ENCODE results near the gene NNMT. TPM values are rescaled to one million over a fixed set of nuclear protein-coding genes. Genes with fewer than 3 reads are reported as not detected.
A peak's percentile ranks its signal among the peaks of the same experiment; 100 is the strongest.

NNMT gene
- total and polyA plus RNA-seq, 8 donors: 4.8 to 139 (median 61.9) TPM

- H3K4me1 ChIP-seq: no peaks in the 10 kb centered on the region
- WGBS, 2 donors: 65 to 72% methylated on average over 13 of the region's 13 CpGs
- no peaks in the 10 kb centered on the region for H3K36me3 ChIP-seq
- FAIRE-seq (peak; percentile 23), ATAC-seq (peak; percentile 77 to 85 (median 84)), DNase-seq (peak in 3 of 6 donors; percentile 24 to 61 (median 30))
- TF ChIP-seq CTCF (IDR thresholded peaks at IDR 0.05): peak; percentile 8 to 59 (median 52)
- H3K27me3 ChIP-seq: no peaks in the 10 kb centered on the region
- intact Hi-C loops (cut with DNase I): loop anchor here in 1 of 3 donors (10.0 kb wide), 1 partner anchor 416 kb away; no protein-coding TSS in a partner anchor
- no peak overlapping the region for H3K27ac ChIP-seq
- H3K4me3 ChIP-seq: no peak overlapping the region
- H3K9me3 ChIP-seq: no peaks in the 10 kb centered on the region
These were observed 52.3 kb downstream of the NNMT start for GRCh38 chr11:114348200-114349191.

DNA sequence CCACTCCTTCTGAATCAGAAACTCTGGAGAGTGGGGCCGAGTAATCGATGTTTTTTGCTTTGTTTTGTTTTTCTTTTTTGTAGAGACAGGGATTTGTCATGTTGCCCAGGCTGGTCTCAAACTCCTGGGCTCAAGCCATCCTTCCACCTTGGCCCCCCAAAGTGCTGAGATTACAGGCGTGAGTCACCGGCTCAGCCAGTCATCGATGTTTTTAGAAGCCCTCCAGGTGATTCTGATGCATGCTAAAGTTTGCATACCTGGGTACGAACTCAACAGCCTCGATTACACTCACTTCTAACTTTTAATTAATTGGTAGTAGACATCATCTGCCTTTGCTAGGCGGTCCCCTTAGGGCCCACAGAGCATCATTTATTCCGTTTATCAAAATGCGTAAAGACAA is 53.8 kb downstream of the NNMT start:
- H3K27me3 ChIP-seq: no peaks in the 10 kb centered on the region
- 67 to 79% methylated on average over 10 of the region's 10 CpGs for WGBS, 2 donors
- no peak for TF ChIP-seq CTCF (IDR thresholded peaks at IDR 0.05)
- ATAC-seq (no peak), FAIRE-seq (no peak), DNase-seq (no peak)
- H3K4me3 ChIP-seq: no peak overlapping the region
- intact Hi-C loops (cut with DNase I): no loop called here
- H3K36me3 ChIP-seq: no peaks in the 10 kb centered on the region
- no peak overlapping the region for H3K27ac ChIP-seq
- no peaks in the 10 kb centered on the region for H3K9me3 ChIP-seq
- H3K4me1 ChIP-seq: no peaks in the 10 kb centered on the region

- H3K4me3 ChIP-seq: no peak overlapping the region
- H3K27ac ChIP-seq: no peak overlapping the region
- no peaks in the 10 kb centered on the region for H3K27me3 ChIP-seq
- H3K4me1 ChIP-seq: no peaks in the 10 kb centered on the region
- 64 to 69% methylated on average over 3 of the region's 3 CpGs for WGBS, 2 donors
- no peaks in the 10 kb centered on the region for H3K9me3 ChIP-seq
- H3K36me3 ChIP-seq: no peaks in the 10 kb centered on the region
- DNase-seq (no peak), ATAC-seq (no peak), FAIRE-seq (no peak)
- intact Hi-C loops (cut with DNase I): no loop called here
- no peak for TF ChIP-seq CTCF (IDR thresholded peaks at IDR 0.05)
These were observed 57.2 kb downstream of the NNMT start for GRCh38 chr11:114353443-114353842.

- Histone ChIP-seq H3K4me3 (no peak overlapping the region), H3K36me3 (no peaks in the 10 kb centered on the region), H3K27ac (no peak overlapping the region), H3K4me1 (no peaks in the 10 kb centered on the region), H3K27me3 (no peaks in the 10 kb centered on the region), H3K9me3 (no peaks in the 10 kb centered on the region)
- intact Hi-C loops (cut with DNase I): no loop called here
- ATAC-seq (no peak), FAIRE-seq (no peak), DNase-seq (no peak)
- TF ChIP-seq CTCF (IDR thresholded peaks at IDR 0.05): no peak
- WGBS, 2 donors: 52 to 71% methylated on average over 3 of the region's 3 CpGs
These were observed 57.9 kb downstream of the NNMT start for GRCh38 chr11:114354076-114354475.

DNA sequence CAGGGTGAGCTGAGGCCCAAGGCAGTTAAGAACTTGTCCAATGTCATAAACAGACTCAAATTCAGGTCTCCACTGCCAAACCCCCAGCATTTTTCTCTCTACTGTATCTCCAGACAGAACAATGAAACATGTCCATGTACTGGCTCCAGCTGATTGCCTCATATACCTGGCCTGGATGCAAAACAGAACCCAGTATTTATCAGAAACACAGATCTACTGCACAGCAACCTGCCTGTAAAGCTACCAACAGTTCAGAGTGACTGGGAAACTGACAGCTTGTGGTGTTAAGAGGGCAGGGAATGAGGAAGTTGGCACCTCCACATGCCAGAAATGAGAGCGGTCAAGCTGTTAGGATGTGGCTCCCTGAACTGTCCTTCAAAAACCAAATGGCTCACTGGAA is 62.5 kb downstream of the NNMT start:
- FAIRE-seq (no peak), DNase-seq (no peak), ATAC-seq (peak; percentile 38 to 82 (median 66))
- Histone ChIP-seq H3K4me1 (no peaks in the 10 kb centered on the region), H3K9me3 (no peaks in the 10 kb centered on the region), H3K36me3 (no peaks in the 10 kb centered on the region), H3K27me3 (no peaks in the 10 kb centered on the region), H3K27ac (no peak overlapping the region), H3K4me3 (no peak overlapping the region)
- no peak for TF ChIP-seq CTCF (IDR thresholded peaks at IDR 0.05)
- intact Hi-C loops (cut with DNase I): no loop called here
- 50 to 52% methylated on average over 1 of the region's 1 CpG for WGBS, 2 donors
